Gastroesophageal sphincter (tissue), 3 donors: ENCODE measurements around the gene RAB27B.

ENCODE experiments used
- EP300 ChIP-seq: sonication (generic); formaldehyde crosslinking; IDR thresholded peaks from one replicate; pipeline ENCODE4 v1.6.1; 2017; ENCODE audit warnings: antibody characterized with exemption, mild to moderate bottlenecking
- POLR2A ChIP-seq, 2 donors: fragments of 450-650 bp; IDR thresholded peaks; one replicate each; pipeline ENCODE4 v1.6.1; 2017; ENCODE audit warnings: antibody characterized with exemption in 2 of 2, mild to moderate bottlenecking in 2 of 2, moderate library complexity in 1 of 2
- POLR2AphosphoS5 ChIP-seq: sonication (generic); formaldehyde crosslinking; IDR thresholded peaks from one replicate; pipeline ENCODE4 v1.6.1; 2017; ENCODE audit warnings: antibody characterized with exemption
- TF ChIP-seq, protein P1 (sequence below), 4 experiments: fragments of 200-600 bp in 2 of 4; fragments of 450-650 bp in 2 of 4; sonication (generic) in 1 of 4; IDR thresholded peaks; one replicate each; pipeline ENCODE4 v1.5.1; 2017 to 2019; ENCODE audit warnings: antibody characterized with exemption in 4 of 4, mild to moderate bottlenecking in 2 of 4, moderate library complexity in 2 of 4

DNA sequence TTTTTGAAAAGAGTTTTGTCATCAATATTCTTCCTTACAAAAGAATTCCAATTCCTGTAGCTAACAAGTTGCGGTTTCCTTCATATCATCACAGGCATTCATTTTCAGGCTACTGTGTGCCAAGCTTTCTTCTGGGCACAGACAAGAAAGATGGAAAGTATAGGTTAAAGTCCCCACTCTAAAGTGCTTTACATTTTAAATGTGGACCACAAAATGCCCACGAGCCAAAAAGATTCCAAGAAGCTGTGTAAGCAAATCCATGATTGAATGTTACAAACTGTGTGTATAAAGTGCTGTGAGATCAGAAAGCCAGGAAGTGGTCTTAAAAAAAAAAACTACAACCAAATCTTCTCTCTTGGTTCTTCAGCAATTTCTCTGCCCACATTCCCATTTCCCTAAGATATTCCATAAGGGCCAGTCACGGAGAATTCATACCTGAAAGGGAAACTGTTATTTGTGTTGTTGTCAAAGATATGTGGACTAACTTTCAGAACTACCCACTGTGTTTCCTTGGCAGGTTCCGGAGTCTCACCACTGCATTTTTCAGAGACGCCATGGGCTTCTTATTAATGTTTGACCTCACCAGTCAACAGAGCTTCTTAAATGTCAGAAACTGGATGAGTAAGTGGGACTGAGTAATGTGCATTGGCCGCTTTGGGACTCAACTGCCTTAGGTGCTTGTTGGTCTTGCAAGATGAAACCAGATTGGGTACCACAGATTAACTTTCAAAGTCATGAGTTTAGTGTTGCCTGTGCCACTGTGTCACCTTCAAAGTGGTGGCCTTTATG lies 55.7 kb downstream of the RAB27B start:
- TF ChIP-seq POLR2A (IDR thresholded peaks at IDR 0.05), result no peak
- no peak for TF ChIP-seq POLR2AphosphoS5
- TF ChIP-seq, protein P1, sequence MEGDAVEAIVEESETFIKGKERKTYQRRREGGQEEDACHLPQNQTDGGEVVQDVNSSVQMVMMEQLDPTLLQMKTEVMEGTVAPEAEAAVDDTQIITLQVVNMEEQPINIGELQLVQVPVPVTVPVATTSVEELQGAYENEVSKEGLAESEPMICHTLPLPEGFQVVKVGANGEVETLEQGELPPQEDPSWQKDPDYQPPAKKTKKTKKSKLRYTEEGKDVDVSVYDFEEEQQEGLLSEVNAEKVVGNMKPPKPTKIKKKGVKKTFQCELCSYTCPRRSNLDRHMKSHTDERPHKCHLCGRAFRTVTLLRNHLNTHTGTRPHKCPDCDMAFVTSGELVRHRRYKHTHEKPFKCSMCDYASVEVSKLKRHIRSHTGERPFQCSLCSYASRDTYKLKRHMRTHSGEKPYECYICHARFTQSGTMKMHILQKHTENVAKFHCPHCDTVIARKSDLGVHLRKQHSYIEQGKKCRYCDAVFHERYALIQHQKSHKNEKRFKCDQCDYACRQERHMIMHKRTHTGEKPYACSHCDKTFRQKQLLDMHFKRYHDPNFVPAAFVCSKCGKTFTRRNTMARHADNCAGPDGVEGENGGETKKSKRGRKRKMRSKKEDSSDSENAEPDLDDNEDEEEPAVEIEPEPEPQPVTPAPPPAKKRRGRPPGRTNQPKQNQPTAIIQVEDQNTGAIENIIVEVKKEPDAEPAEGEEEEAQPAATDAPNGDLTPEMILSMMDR (IDR thresholded peaks at IDR 0.05), result no peak
- no peak for TF ChIP-seq EP300
